Smooth muscle cell (in vitro differentiated cells): Measurements from ENCODE around the gene FAM24B. TPM values are rescaled to one million over a fixed set of nuclear protein-coding genes. Genes with fewer than 3 reads are reported as not detected.

Experiments used
- DNase-seq: peaks from one replicate; lab custom pipeline; 2025; ENCODE audit not compliant: unreplicated experiment; lab: John Stamatoyannopoulos, UW
- H2AFZ ChIP-seq: fragments of 200-600 bp; sonication (generic); 2 replicates; pipeline ENCODE4 v1.6.0; 2016; ENCODE audit warnings: antibody characterized with exemption, low read depth, mild to moderate bottlenecking
- H3F3A ChIP-seq: fragments of 200-600 bp; sonication (generic); 2 replicates; pipeline ENCODE4 v1.6.0; 2017; ENCODE audit warnings: antibody characterized with exemption, low read depth
- H3K27ac ChIP-seq: fragments of 200-600 bp; sonication (generic); 2 replicates; pipeline ENCODE4 v1.5.1; 2016; ENCODE audit warnings: low read depth, mild to moderate bottlenecking
- H3K27me3 ChIP-seq: fragments of 200-600 bp; sonication (generic); 2 replicates; pipeline ENCODE4 v1.6.1; 2016; ENCODE audit warnings: low read depth, mild to moderate bottlenecking
- H3K36me3 ChIP-seq: fragments of 200-600 bp; sonication (generic); 2 replicates; pipeline ENCODE4 v1.5.1; 2016; ENCODE audit warnings: low read depth
- H3K4me1 ChIP-seq: fragments of 200-600 bp; sonication (generic); 2 replicates; pipeline ENCODE4 v1.5.1; 2016; ENCODE audit warnings: low read depth
- H3K4me2 ChIP-seq: fragments of 200-600 bp; sonication (generic); 2 replicates; pipeline ENCODE4 v1.6.0; 2016; ENCODE audit warnings: mild to moderate bottlenecking
- H3K4me3 ChIP-seq: fragments of 200-600 bp; sonication (generic); 2 replicates; pipeline ENCODE4 v1.5.1; 2016; ENCODE audit warnings: mild to moderate bottlenecking
- H3K79me2 ChIP-seq: fragments of 200-600 bp; sonication (generic); 2 replicates; pipeline ENCODE4 v1.6.0; 2016; ENCODE audit warnings: low read depth, mild to moderate bottlenecking
- H3K9ac ChIP-seq: fragments of 200-600 bp; sonication (generic); 2 replicates; pipeline ENCODE4 v1.6.0; 2016; ENCODE audit warnings: low read depth
- H3K9me3 ChIP-seq: fragments of 200-600 bp; sonication (generic); replicated peaks from 2 replicates; pipeline ENCODE4 v1.5.1; 2016; ENCODE audit warnings: low read depth
- H4K20me1 ChIP-seq: fragments of 200-600 bp; sonication (generic); 2 replicates; pipeline ENCODE4 v1.6.0; 2016; ENCODE audit warnings: low read depth
- WGBS: methylation state at CpG from one replicate; pipeline ENCODE4 v1.1.7; 2016; ENCODE audit warnings: low lambda C conversion rate; 5-methylcytosine and 5-hydroxymethylcytosine counted together
- polyA plus RNA-seq: library from polyadenylated mRNA; unstranded; fragments of >200 nt; fragmentation: Nextera tagmentation; extraction: Ambion mirVana; gene quantifications from 2 replicates; pipeline ENCODE4 v1.2.1, GENCODE V29; 2016
- total RNA-seq: library from RNA; depleted of rRNA; stranded (reverse); fragments of >200 nt; gene quantifications from 2 replicates; pipeline ENCODE4 v1.2.3, GENCODE V29; 2014
- TF ChIP-seq, protein P1 (sequence below): fragments of 200-600 bp; sonication (generic); IDR thresholded peaks from 2 replicates; pipeline ENCODE4 v1.5.1; 2017; ENCODE audit warnings: borderline replicate concordance, mild to moderate bottlenecking, antibody characterized with exemption; ENCODE audit not compliant: insufficient read depth, poor library complexity, severe bottlenecking

The FAM24B gene
- total and polyA plus RNA-seq, 2 experiments from 2014 or later, result not detected

- H3K36me3 ChIP-seq, result no peaks in the 10 kb centered on the region
- 87% methylated on average over 12 of the region's 12 CpGs for WGBS
- no peaks in the 10 kb centered on the region for H4K20me1 ChIP-seq
- no peak overlapping the region for H3K4me3 ChIP-seq
- H3F3A ChIP-seq, result no peaks in the 10 kb centered on the region
- H3K79me2 ChIP-seq, result no peaks in the 10 kb centered on the region
- no peak overlapping the region for H3K4me2 ChIP-seq
- no peak overlapping the region for H2AFZ ChIP-seq
- H3K4me1 ChIP-seq, result no peaks in the 10 kb centered on the region
- TF ChIP-seq, protein P1, sequence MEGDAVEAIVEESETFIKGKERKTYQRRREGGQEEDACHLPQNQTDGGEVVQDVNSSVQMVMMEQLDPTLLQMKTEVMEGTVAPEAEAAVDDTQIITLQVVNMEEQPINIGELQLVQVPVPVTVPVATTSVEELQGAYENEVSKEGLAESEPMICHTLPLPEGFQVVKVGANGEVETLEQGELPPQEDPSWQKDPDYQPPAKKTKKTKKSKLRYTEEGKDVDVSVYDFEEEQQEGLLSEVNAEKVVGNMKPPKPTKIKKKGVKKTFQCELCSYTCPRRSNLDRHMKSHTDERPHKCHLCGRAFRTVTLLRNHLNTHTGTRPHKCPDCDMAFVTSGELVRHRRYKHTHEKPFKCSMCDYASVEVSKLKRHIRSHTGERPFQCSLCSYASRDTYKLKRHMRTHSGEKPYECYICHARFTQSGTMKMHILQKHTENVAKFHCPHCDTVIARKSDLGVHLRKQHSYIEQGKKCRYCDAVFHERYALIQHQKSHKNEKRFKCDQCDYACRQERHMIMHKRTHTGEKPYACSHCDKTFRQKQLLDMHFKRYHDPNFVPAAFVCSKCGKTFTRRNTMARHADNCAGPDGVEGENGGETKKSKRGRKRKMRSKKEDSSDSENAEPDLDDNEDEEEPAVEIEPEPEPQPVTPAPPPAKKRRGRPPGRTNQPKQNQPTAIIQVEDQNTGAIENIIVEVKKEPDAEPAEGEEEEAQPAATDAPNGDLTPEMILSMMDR, result no peak
- H3K9me3 ChIP-seq, result no peaks in the 10 kb centered on the region
- no peak overlapping the region for H3K27ac ChIP-seq
- no peak overlapping the region for H3K9ac ChIP-seq
- DNase-seq, result no peak
- H3K27me3 ChIP-seq, result no peaks in the 10 kb centered on the region
These were observed 31.4 kb downstream of the FAM24B start for GRCh38 chr10:122847782-122848604.

GRCh38 chr10:122845783-122846332 is 33.5 kb downstream of the FAM24B start, which contains the start of gene CUZD1:
CUZD1 (minus strand) TSS chr10:122845857; CDS start chr10:122845843, 14 bp downstream.
- no peaks in the 10 kb centered on the region for H3K4me1 ChIP-seq
- no peaks in the 10 kb centered on the region for H3F3A ChIP-seq
- 58% methylated on average over 5 of the region's 5 CpGs for WGBS
- no peaks in the 10 kb centered on the region for H3K27me3 ChIP-seq
- no peak within 1 kb of the TSS for H3K4me2 ChIP-seq
- DNase-seq, result no peak
- H3K27ac ChIP-seq, result no peak within 1 kb of the TSS
- no peaks in the 10 kb centered on the region for H3K79me2 ChIP-seq
- no peaks in the 10 kb centered on the region for H3K9me3 ChIP-seq
- H4K20me1 ChIP-seq, result no peaks in the 10 kb centered on the region
- H2AFZ ChIP-seq, result no peak within 1 kb of the TSS
- no peak within 1 kb of the TSS for H3K9ac ChIP-seq
- no peaks in the 10 kb centered on the region for H3K36me3 ChIP-seq
- TF ChIP-seq, protein P1, result no peak
- no peak within 1 kb of the TSS for H3K4me3 ChIP-seq

DNA sequence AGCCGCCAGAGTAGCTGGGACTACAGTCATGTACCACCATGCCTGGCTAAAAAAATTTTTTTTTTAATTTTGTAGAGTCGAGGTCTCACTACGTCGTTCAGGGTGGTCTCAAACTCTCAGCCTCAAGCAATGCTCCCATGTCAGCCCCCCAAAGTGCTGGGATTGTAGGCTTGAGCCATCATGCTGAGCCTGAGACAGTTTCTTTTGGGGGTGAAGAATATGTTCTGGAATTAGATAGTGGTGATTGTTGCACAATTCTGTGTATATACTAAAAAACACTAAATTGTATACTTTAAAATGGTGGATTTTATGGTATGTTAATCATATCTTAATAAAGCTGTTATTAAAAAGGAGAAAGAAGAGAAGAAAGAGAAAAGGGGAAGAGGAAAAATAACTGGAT is 35.2 kb downstream of the FAM24B start:
- Histone ChIP-seq H3F3A (no peaks in the 10 kb centered on the region), H3K4me3 (no peak overlapping the region), H3K27ac (no peak overlapping the region), H3K4me1 (no peaks in the 10 kb centered on the region), H3K79me2 (no peaks in the 10 kb centered on the region), H3K9ac (no peak overlapping the region), H3K27me3 (no peaks in the 10 kb centered on the region), H3K9me3 (no peaks in the 10 kb centered on the region), H4K20me1 (no peaks in the 10 kb centered on the region), H3K4me2 (no peak overlapping the region), H2AFZ (no peak overlapping the region), H3K36me3 (no peaks in the 10 kb centered on the region)
- no peak for DNase-seq
- WGBS, result 94% methylated on average over 4 of the region's 4 CpGs
- TF ChIP-seq, protein P1, result no peak

- Histone ChIP-seq H3K9ac (no peak overlapping the region), H3K27ac (no peak overlapping the region), H3K79me2 (no peaks in the 10 kb centered on the region), H3K4me3 (no peak overlapping the region), H3K27me3 (no peaks in the 10 kb centered on the region), H3K4me1 (no peaks in the 10 kb centered on the region), H4K20me1 (no peaks in the 10 kb centered on the region), H3K9me3 (no peaks in the 10 kb centered on the region), H2AFZ (no peak overlapping the region), H3F3A (no peaks in the 10 kb centered on the region), H3K36me3 (no peaks in the 10 kb centered on the region), H3K4me2 (no peak overlapping the region)
- DNase-seq, result no peak
- TF ChIP-seq, protein P1, result no peak
These were observed 37.8 kb downstream of the FAM24B start for GRCh38 chr10:122841569-122841968.
